H9 (cell line): ENCODE data around the gene RYR1. TPM values are rescaled to one million over a fixed set of nuclear protein-coding genes. Genes with fewer than 3 reads are reported as not detected.
A peak's percentile ranks its signal among the peaks of the same experiment; 100 is the strongest.

ENCODE experiments used
- DNase-seq: peaks from one replicate; pipeline ENCODE4 v3.0.0-alpha.2; 2017
- H2AFZ ChIP-seq: one replicate; pipeline ENCODE4 v1.6.1; 2013; ENCODE audit warnings: mild to moderate bottlenecking, low read length, control low read depth, moderate library complexity
- H2AK5ac ChIP-seq: 2 replicates; pipeline ENCODE4 v1.6.1; 2013; ENCODE audit warnings: low read length, control low read depth, mixed read lengths; ENCODE audit not compliant: insufficient read length
- H2BK120ac ChIP-seq: one replicate; pipeline ENCODE4 v1.6.1; 2013; ENCODE audit warnings: low read depth, mild to moderate bottlenecking, low read length, control low read depth, inconsistent platforms; ENCODE audit not compliant: poor library complexity, severe bottlenecking
- H2BK12ac ChIP-seq: 2 replicates; pipeline ENCODE4 v1.6.1; 2013; ENCODE audit warnings: low read length, control low read depth, mixed read lengths, low read depth; ENCODE audit not compliant: insufficient read length
- H2BK15ac ChIP-seq: 2 replicates; pipeline ENCODE4 v1.6.1; 2013; ENCODE audit warnings: low read depth, low read length, control low read depth
- H2BK20ac ChIP-seq: one replicate; pipeline ENCODE4 v1.6.1; 2013; ENCODE audit warnings: low read depth, mild to moderate bottlenecking, low read length, control low read depth, inconsistent platforms; ENCODE audit not compliant: poor library complexity, severe bottlenecking
- H2BK5ac ChIP-seq: 2 replicates; pipeline ENCODE4 v1.6.1; 2013; ENCODE audit warnings: low read length, control low read depth, mixed read lengths; ENCODE audit not compliant: insufficient read length
- H3K14ac ChIP-seq: 2 replicates; pipeline ENCODE4 v1.6.1; 2013; ENCODE audit warnings: low read length, control low read depth; ENCODE audit not compliant: insufficient read depth
- H3K18ac ChIP-seq: 2 replicates; pipeline ENCODE4 v1.6.1; 2013; ENCODE audit warnings: low read depth, mild to moderate bottlenecking, mixed read lengths, low read length, control low read depth; ENCODE audit not compliant: insufficient read length
- H3K23ac ChIP-seq: 2 replicates; pipeline ENCODE4 v1.6.1; 2013; ENCODE audit warnings: low read length, control low read depth, mixed read lengths, low read depth; ENCODE audit not compliant: insufficient read length
- H3K23me2 ChIP-seq: 2 replicates; pipeline ENCODE4 v1.6.1; 2013; ENCODE audit warnings: low read depth, mild to moderate bottlenecking, mixed read lengths, low read length, control low read depth; ENCODE audit not compliant: insufficient read length, poor library complexity, severe bottlenecking
- H3K27ac ChIP-seq: 2 replicates; pipeline ENCODE4 v1.5.1; 2013; ENCODE audit warnings: low read length, control low read depth, mixed read lengths, low read depth; ENCODE audit not compliant: insufficient read length
- H3K27me3 ChIP-seq: 2 replicates; pipeline ENCODE4 v1.6.1; 2013; ENCODE audit warnings: low read length, control low read depth, inconsistent platforms; ENCODE audit not compliant: insufficient read depth
- H3K4ac ChIP-seq: 2 replicates; pipeline ENCODE4 v1.6.1; 2013; ENCODE audit warnings: low read depth, mild to moderate bottlenecking, control low read depth, inconsistent platforms, low read length, moderate library complexity
- H3K4me1 ChIP-seq: 2 replicates; pipeline ENCODE4 v1.6.1; 2013; ENCODE audit warnings: low read length, control low read depth, inconsistent platforms; ENCODE audit not compliant: insufficient read depth
- H3K4me2 ChIP-seq: 2 replicates; pipeline ENCODE4 v1.6.1; 2013; ENCODE audit warnings: low read length, control low read depth, mixed read lengths; ENCODE audit not compliant: insufficient read length, insufficient read depth
- H3K56ac ChIP-seq: 2 replicates; pipeline ENCODE4 v1.6.1; 2013; ENCODE audit warnings: low read depth, mild to moderate bottlenecking, mixed read lengths, low read length, control low read depth; ENCODE audit not compliant: insufficient read length
- H3K79me1 ChIP-seq: 2 replicates; pipeline ENCODE4 v1.6.1; 2013; ENCODE audit warnings: low read depth, mild to moderate bottlenecking, moderate library complexity, low read length, control low read depth, inconsistent platforms; ENCODE audit not compliant: insufficient read depth, poor library complexity, severe bottlenecking
- H3K79me2 ChIP-seq: 2 replicates; pipeline ENCODE4 v1.6.1; 2013; ENCODE audit warnings: low read length, control low read depth, inconsistent platforms; ENCODE audit not compliant: insufficient read depth
- H3K9ac ChIP-seq: 2 replicates; pipeline ENCODE4 v1.6.1; 2013; ENCODE audit warnings: low read length, control low read depth, mixed read lengths; ENCODE audit not compliant: insufficient read length; ENCODE audit errors: extremely low read depth
- H3K9me3 ChIP-seq: one replicate; pipeline ENCODE4 v1.6.1; 2013; ENCODE audit warnings: low read depth, low read length, inconsistent platforms; ENCODE audit not compliant: control insufficient read depth
- H3T11ph ChIP-seq: one replicate; pipeline ENCODE4 v1.6.1; 2013; ENCODE audit warnings: mild to moderate bottlenecking, low read length, control low read depth, inconsistent platforms
- H4K20me1 ChIP-seq: one replicate; pipeline ENCODE4 v1.6.1; 2013; ENCODE audit not compliant: control insufficient read depth, insufficient read length, insufficient read depth
- H4K5ac ChIP-seq: 2 replicates; pipeline ENCODE4 v1.6.1; 2013; ENCODE audit warnings: low read depth, mild to moderate bottlenecking, mixed read lengths, low read length, control low read depth; ENCODE audit not compliant: insufficient read length
- H4K8ac ChIP-seq: replicated peaks from 2 replicates; pipeline ENCODE4 v1.6.1; 2013; ENCODE audit warnings: low read length, control low read depth, mixed read lengths, low read depth; ENCODE audit not compliant: insufficient read length
- H4K91ac ChIP-seq: 2 replicates; pipeline ENCODE4 v1.6.1; 2013; ENCODE audit warnings: low read depth, mild to moderate bottlenecking, moderate library complexity, mixed read lengths, low read length, control low read depth; ENCODE audit not compliant: insufficient read length
- H3K27ac Mint-ChIP-seq, 3 experiments: 2 replicates in 2 of 3; 3 replicates in 1 of 3; pipeline ENCODE4 v1.8.0; 2020 to 2021; ENCODE audit warnings: mixed read lengths in 3 of 3, mild to moderate bottlenecking in 1 of 3, moderate library complexity in 1 of 3
- H3K27me3 Mint-ChIP-seq: 2 replicates; pipeline ENCODE4 v1.8.0; 2021; ENCODE audit warnings: low read depth, mild to moderate bottlenecking, moderate library complexity, mixed read lengths
- H3K36me3 Mint-ChIP-seq, 3 experiments: 2 replicates in 2 of 3; 3 replicates in 1 of 3; pipeline ENCODE4 v1.8.0; 2020 to 2021; ENCODE audit warnings: low read depth in 3 of 3, mixed read lengths in 3 of 3; ENCODE audit not compliant: insufficient read depth in 1 of 3
- H3K4me1 Mint-ChIP-seq, 2 experiments: 2 replicates each; pipeline ENCODE4 v1.8.0; 2020; ENCODE audit warnings: mixed read lengths in 2 of 2
- H3K4me3 Mint-ChIP-seq, 2 experiments: 2 replicates in 1 of 2; 3 replicates in 1 of 2; pipeline ENCODE4 v1.8.0; 2020 to 2021; ENCODE audit warnings: mild to moderate bottlenecking in 2 of 2, mixed read lengths in 2 of 2, moderate library complexity in 1 of 2
- H3K9me3 Mint-ChIP-seq, 2 experiments: 2 replicates in 1 of 2; 3 replicates in 1 of 2; pipeline ENCODE4 v1.8.0; 2020; ENCODE audit warnings: mild to moderate bottlenecking in 2 of 2, mixed read lengths in 2 of 2, moderate library complexity in 1 of 2
- WGBS: extraction: QIAGEN DNeasy Blood & Tissue Kit; methylation state at CpG from one replicate; pipeline ENCODE4 v1.1.7; 2013; ENCODE audit warnings: missing lambda C conversion rate, low lambda C conversion rate, mixed read lengths; ENCODE audit not compliant: insufficient read length; ENCODE audit errors: extremely low coverage; 5-methylcytosine and 5-hydroxymethylcytosine counted together
- total RNA-seq: library from RNA; stranded (reverse); gene quantifications from 2 replicates; pipeline ENCODE4 v1.2.1, GENCODE V29; 2021
- TF ChIP-seq, protein P1 (sequence below): fragments of 200-600 bp; sonication (generic); conservative IDR thresholded peaks from 3 replicates; pipeline ENCODE4 v1.8.0; 2021; ENCODE audit warnings: antibody characterized with exemption, mild to moderate bottlenecking

Gene RYR1
- total RNA-seq, 1 experiment from 2014 or later, result 8.9 TPM

DNA sequence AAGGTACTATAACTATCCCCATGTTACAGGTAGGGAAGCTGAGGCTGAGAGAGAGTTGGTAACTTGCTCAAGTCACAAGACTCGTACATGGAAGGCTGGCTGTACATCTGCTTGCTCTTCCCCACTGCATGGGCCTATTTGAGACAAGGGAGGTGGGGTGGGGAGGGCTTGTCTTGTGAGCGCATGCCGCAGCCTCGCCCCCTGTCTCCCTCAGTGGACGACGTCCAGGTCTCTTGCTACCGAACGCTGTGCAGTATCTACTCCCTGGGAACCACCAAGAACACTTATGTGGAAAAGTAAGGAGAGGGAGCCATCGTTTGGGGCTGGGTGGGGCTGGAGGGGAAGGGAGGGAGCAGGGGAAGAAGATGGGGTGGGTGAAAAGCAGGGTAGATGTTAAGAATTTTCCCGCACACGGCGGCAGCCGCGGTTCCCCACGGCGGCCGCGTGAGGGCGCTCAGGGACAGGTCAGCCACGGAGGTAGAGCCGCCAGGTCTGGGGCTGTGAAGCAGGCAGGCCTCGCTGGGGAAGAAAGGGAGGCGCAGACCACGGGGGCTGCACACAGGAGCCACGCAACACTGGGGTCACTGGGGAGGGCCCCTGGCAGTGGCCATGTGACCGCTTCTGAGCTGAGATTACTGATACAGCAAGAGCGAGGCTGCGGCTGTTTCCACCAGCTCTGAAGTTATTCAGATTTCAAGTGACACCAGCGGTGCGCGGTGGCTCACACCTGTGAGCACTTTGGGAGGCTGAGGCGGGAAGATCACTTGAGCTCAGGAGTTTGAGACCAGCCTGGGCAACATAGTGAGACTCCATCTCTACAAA is 81.5 kb downstream of the RYR1 start:
- Histone ChIP-seq H3K23me2 (no peaks in the 10 kb centered on the region), H4K5ac (no peak overlapping the region), H3K4me2 (no peak overlapping the region), H3K56ac (no peak overlapping the region), H3K79me1 (no peaks in the 10 kb centered on the region), H2AK5ac (no peak overlapping the region), H3K27me3 (no peaks in the 10 kb centered on the region), H2BK20ac (no peak overlapping the region), H2BK5ac (no peak overlapping the region), H3K9me3 (no peaks in the 10 kb centered on the region), H2BK120ac (no peak overlapping the region), H4K91ac (no peak overlapping the region), H2AFZ (no peak overlapping the region), H3T11ph (no peak overlapping the region), H4K20me1 (no peaks in the 10 kb centered on the region), H2BK15ac (no peak overlapping the region), H3K14ac (no peak overlapping the region), H3K79me2 (no peaks in the 10 kb centered on the region), H3K18ac (no peak overlapping the region), H3K27ac (no peak overlapping the region), H3K4ac (no peak overlapping the region), H4K8ac (no peak overlapping the region), H3K9ac (no peak overlapping the region), H3K4me1 (no peaks in the 10 kb centered on the region), H3K23ac (no peak overlapping the region), H2BK12ac (no peak overlapping the region)
- Mint-ChIP-seq H3K4me3 (no peak overlapping the region), H3K36me3 (peaks cover 13 to 20% (median 19%) of the 10 kb centered on the region in 3 experiments; a peak in 6 of 7 replicates), H3K9me3 (no peaks in the 10 kb centered on the region), H3K4me1 (no peaks in the 10 kb centered on the region), H3K27ac (no peak overlapping the region), H3K27me3 (no peaks in the 10 kb centered on the region)
- TF ChIP-seq, protein P1, sequence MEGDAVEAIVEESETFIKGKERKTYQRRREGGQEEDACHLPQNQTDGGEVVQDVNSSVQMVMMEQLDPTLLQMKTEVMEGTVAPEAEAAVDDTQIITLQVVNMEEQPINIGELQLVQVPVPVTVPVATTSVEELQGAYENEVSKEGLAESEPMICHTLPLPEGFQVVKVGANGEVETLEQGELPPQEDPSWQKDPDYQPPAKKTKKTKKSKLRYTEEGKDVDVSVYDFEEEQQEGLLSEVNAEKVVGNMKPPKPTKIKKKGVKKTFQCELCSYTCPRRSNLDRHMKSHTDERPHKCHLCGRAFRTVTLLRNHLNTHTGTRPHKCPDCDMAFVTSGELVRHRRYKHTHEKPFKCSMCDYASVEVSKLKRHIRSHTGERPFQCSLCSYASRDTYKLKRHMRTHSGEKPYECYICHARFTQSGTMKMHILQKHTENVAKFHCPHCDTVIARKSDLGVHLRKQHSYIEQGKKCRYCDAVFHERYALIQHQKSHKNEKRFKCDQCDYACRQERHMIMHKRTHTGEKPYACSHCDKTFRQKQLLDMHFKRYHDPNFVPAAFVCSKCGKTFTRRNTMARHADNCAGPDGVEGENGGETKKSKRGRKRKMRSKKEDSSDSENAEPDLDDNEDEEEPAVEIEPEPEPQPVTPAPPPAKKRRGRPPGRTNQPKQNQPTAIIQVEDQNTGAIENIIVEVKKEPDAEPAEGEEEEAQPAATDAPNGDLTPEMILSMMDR, result peak; percentile 95
- peak; percentile 86 for DNase-seq
- WGBS, result no CpG with 5 or more reads among the region's 32 CpGs
